Middle frontal gyrus (tissue), 1 donor: ENCODE data around the gene PRRT3.

ENCODE experiments used
- DNase-seq: peaks from one replicate; pipeline ENCODE4 v3.0.0-alpha.2; 2015; ENCODE audit warnings: low spot score; ENCODE audit errors: extremely low spot score

PRRT3 gene

DNA sequence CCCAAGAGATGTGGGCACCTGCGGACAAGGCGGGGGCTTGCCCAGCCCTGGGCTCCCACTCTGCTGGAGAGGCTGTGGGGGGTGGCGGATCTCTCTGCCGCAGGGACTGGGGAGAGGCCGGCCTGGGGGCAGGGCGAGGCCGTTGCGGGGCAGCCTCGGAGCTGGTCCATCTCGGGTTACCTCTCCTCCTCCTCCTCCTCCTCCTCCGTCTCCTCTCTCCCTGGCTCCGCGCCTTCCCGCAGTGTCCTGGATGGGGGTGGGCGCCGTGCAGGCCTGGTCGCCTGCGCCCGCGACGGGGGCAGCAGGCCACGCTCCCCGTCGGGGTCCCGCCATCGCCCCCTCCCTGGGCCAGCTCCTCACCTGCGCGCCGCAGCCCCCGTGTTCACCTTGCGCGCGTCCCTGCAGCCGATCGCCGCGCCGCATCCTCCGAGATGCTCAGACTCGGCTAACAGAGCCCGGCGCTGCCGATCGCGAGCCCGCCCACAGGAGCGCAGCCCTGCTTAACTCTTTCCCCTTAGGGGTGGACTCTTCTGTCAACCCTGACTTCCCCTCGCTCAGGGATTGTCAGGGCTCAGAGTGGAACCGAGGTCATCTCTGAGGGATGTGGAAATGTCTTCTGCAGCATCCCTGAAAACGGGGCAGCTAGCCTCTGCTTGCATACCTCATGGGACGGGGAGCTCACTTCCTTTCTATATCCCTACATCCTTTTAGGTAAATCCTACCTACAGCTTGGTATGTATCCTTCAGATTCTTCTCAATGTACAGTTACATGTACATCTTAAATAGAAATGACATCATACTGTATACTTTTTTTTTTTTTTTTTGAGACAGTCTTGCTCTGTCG is at the start of gene PRRT3:
PRRT3 (minus strand) TSS at position 447 of the 844 bp plus-strand sequence. CDS start 2,293 bp downstream, outside the sequence.
- DNase-seq, result no peak

DNA sequence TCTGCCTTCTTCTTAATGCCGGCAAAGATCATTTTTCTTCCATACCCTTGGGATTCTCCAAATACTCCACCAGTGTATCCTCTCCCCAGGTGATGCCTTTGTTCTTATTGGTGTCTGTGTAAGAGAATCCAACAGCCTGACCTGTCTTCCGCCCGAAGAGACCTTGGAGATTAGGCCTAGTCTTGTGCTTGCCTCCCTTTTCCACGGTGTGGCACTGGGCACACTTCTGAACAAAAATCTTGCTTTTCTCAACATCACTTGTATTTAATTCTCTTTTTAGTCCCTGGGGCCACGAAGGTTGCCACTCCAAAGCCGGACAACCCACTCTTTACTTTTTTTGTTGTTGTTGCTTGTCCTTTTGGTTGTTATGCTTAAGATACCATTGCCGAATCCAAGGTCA is 48.5 kb upstream of the PRRT3 start:
- DNase-seq, result no peak

DNA sequence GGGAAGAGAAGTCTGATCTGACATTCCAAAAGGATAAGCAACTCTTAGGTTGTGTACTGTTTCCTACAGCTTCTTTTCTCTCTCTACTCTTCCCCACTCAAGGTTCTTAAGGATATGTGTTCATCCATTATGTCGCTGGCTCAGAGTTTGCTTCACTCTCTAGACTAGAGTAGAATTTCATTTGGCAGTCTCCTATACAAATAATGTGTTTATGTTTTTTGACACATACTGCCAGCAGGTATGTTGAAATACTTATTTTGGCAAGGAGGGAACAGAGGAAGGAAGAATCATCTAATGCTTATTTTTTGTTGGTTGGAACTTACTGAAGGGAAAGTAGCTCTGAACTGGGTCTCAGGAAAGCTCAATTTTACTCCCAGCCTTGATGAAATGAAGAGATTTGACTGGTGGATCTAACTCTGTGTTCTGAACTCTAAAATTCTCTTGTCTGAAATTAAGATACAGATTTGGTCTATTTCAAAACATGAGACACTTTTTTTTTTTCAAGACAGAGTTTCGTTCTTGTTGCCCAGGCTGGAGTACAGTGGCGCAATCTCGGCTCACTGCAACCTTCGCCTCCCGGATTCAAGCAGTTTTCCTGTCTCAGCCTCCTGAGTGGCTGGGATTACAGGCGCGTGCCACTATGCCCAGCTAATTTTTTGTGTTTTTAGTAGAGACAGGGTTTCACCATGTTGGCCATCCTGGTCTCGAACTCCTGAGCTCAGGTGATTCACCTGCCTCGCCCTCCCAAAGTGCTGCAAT is 42.1 kb upstream of the PRRT3 start:
- no peak for DNase-seq

DNA sequence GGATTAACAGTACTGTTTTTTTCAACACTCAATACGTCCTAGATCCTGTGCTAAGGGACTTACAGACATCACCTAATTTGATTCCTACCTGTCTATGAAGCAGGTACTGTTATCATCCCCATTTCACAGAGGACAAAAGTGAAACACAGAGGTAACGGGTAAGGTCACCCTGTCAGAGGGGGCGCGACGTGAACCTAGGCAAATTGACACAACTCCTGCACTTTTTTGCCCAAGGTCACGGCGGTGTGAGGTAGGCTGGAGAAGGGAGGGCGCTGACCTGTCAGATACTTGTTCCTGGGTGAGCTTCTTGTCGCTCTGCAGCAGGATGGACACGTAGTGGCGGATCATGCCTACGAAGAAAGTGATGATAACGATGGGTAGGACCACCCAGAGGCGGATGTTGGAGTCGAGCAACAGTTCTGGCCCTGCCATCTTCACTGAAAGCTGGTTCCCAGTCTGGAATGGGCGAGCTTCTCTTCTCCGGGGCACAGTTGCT is 34.1 kb upstream of the PRRT3 start:
- no peak for DNase-seq

DNA sequence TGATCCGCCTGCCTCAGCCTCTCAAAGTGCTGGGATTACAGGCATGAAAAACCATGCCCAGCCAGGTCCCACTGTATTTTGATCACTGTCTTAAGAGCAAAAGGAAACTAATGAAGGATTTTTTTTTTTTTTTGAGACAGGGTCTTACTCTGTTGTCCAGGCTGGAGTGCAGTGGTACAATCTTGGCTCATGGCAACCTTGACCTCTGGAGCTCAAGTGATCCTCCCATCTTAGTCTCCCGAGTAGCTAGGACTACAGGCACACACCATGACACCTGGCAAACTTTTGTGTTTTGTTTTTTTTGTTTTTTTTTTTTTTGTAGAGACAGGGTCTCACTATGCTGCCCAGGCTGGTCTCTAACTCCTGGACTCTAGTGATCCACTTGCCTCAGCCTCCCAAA is 28.0 kb upstream of the PRRT3 start:
- DNase-seq, result no peak

DNA sequence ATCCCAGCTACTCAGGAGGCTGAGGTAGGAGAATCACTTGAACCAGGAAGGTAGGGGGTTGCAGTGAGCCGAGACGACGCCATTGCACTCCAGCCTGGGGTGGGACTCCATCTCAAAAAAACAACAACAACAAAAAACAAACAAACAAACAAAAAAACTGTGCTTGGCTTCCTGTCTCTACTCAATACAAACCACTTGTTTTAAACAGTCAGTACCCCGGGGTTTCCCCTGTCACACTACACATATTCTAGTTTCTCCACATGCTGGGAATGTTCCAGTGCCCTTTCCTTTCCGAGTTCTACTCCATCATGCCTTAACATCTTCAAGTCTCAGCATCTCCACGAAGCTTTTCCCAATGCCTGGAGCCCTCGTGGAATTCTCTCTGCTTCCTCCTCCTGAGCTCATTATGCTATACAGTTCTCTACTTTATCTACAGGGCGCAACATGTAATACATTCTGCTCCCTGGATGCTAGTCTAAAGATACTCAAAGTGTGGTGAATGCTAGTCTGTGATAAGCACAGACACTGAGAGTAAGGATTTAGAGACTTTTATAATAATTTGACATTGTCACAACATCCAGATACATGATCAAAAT is 26.6 kb upstream of the PRRT3 start:
- DNase-seq, result no peak

DNA sequence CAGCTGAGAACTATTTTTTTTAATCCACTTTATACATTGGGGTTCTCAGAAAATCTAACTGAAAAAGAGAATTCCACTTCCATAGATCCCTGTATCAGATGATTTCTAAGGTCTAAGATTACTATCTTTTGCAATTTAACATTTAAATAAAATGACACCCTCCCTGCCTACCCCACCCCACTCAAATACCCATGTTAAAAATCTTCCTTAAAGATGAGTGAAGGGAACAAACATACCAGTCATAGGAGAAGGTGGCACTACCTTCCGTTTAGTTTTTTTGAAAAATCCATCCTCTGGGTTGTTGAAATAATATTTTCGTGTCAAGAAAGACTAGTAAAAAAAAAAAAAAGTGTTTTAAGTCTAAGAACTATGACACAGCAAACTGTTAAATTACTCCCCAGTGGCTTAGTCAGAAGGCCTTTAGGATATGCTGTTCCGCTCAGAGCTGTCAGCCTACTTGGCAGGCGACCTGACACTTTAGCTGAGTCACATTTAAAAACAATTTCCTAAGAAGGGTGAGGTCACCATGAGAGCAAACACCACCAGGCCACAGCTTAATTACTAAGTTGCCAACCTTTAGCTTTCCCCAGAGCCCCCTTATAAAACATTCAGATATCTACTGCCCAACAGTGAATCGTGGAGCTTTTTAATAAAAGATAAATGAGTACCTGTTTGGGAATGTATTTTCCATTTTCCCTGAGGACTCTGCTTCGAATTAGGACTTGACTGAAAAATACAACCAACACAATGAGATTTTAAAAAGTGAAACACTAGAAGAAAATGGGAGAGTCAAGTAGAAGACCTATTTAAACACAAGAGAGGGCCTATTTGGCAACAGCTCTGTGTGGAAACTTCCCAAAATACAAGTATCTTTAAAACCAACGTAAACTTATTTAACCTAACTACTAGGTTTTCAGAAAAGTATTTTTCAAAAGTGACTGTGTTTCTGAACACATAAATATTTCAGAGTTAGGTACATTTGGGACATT is 24.8 kb upstream of the PRRT3 start:
- DNase-seq, result no peak

DNA sequence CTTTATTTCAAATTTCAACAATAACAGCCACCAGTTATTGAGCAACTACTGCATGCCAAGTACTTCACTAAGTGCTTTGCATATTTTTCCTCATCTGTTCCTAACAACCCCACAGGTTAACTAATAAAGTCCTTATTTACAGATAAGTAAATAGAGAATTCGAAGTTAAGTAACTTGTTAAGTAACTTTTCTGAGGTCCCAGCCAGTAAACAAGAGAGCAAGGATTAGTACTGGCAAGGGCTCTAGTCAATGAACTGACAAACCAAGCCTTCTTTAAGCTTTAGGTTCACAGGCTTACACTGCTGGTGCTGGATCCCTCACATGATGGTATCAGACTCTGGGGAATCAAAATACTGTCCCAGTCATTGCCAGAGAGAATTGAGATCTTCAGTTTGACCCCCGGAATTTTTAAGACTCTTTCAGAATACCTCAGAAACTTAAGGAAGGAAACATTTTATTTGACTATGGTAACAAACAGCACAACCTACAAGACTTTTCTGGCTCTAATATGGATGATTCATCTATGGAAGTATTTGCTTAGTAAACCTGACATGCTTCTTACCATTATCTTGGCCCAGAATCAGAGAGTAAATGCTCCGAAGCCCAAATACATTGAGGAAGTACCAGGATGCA is 17.9 kb upstream of the PRRT3 start:
- DNase-seq, result no peak

DNA sequence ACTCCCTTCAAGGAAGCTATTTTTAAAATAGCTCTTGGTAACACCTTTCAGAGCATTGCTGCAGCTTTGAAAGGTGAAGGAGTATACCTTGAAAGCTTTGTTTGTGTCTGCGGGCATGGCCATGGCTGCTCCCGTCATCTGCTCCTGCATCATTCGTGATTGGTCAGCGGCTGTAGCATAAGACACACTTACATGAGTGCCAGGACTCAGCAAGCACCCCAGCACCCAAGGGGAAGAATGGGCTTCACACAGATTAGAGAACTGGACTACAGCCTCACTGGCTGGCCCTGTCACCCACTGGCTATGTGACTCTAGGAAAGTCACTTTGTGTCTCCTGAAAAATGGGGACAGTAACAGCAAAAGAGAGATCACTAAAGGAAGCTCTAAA is 17.4 kb upstream of the PRRT3 start:
- DNase-seq, result no peak

DNA sequence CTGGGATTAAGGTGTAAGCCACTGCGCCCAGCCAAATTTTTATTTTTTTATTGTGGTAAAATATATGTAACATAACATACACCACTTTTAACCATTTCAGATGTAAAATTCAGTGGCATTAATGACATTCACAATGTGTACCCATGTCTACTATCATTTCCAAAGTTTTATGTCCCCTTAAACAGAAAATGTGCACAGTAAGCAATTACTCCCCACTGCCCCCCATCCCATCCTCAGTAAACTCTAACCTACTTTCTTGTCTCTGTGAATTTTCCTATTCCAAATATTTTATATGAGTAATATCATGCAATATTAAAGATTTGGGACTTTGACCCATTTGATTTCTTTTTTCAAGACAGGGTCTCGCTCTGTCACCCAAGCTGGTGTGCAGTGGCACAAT is 14.6 kb upstream of the PRRT3 start:
- no peak for DNase-seq

DNA sequence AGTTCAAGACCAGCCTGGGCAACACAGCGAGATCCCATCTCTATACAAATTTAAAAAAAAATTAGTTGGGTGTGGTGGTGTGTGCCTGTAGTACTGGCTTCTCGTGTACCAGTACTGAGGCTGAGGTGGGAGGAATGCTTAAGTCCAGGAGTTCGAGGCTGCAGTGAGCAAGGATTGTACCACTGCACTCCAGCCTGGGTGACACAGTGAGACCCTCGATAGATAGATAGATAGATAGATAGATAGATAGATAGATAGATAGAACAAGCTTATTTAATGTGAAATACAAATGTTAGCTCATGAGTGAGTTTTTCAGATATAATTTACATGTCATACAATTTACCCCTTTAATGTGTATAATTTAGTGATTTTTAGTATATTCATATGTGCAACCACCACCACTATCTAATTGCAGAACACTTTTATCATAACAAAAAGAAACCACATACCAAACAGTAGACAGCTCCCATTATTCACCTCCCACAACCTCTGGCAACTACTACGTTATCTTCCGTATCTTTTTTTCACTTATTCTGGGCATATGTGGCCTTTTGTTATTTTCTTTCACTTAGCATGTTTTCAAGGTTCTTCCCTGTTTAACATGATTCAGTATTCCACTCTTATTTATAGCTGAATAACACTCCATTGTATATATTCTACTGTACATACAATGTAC is 13.1 kb upstream of the PRRT3 start:
- no peak for DNase-seq

DNA sequence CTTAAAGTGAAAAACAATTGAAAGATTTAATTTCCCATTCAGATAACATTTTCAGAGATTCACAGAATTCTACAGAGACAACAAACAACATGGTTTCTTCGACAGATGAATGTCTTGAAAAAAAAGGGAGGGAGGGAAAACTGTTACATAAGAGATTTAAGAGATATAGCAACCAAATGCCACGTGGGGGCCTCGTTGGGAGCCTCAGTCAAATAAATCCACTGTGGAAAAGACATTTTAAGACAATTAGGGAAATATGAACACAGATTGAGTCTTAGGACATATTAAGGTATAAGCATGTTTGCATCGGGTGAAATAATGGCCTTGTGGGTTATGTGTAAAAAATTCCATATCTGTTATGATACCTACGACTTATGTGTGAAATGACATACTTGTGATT is 5.0 kb upstream of the PRRT3 start:
- no peak for DNase-seq

DNA sequence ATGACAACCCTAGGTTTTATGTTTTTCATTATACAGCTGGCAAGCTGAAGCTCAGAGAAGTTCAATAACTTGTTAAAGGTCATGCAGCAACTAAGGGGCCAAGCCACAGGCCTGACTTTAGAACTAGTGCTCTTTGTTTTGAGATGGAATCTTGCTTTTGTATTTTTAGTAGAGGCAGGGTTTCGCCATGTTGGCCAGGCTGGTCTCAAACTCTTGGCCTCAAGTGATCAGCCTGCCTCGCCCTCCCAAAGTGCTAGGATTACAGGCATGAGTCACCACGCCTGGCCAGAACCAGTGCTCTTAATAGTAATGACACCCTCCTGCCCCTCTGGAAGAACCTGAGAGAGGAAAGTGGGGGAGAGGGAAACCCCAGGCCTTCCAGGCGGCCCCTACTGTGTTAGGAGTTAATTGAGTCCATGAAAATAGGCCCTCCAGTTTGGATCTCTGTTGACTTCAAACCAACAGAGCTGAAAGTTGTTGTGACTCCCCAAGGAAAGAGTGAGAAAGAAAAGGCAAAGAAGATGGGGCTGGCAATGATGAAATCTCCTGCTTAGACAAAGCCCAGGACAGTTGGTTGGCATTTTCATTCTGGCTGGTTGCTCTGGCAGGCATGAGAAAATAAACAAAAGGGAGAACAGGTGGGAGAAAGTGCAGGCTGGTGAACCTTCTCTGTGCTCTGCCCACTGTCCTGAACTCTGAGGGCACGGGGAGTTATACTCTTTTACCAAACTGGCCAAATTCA is 3.6 kb upstream of the PRRT3 start:
- DNase-seq, result no peak

DNA sequence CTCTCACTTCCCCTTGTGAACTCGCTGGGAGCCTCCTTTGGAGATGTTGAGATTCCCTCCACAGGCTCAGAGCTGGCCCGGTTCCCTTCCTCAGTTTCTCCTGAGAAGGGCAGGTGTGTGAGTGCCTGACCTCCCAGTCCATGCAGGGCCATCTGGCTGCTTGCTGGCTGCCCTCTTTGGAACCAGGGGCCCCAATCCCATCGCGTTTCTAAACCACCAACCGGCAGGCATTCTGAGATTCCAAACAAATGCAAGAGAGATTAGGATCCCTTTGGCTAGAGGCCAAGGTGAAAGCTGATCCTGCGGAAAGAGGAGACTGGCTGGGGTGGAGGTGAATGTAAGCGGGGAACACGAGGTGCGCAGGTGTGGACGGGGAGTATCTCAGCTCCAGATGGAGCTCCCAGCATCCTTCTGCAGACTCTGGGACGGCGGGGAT is 2.9 kb upstream of the PRRT3 start:
- no peak for DNase-seq

DNA sequence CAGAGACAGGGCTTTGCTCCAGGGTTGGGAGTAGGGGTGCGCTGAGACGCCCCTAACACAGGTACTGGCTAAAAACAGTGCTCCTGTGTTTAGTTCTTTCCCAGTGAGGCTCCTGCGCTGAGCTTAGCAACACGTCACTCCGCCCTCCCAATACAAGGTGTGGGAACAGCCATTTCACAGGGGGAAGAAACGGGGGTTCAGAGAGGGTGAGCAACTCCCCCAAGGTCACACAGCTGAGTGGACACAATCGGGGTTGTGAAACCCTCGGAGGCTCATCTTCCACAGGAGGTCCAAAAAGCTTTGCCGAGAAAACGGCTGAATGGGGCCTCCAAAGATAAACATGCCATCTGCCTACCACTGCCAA is 628 bp downstream of the PRRT3 start:
- DNase-seq, result no peak

DNA sequence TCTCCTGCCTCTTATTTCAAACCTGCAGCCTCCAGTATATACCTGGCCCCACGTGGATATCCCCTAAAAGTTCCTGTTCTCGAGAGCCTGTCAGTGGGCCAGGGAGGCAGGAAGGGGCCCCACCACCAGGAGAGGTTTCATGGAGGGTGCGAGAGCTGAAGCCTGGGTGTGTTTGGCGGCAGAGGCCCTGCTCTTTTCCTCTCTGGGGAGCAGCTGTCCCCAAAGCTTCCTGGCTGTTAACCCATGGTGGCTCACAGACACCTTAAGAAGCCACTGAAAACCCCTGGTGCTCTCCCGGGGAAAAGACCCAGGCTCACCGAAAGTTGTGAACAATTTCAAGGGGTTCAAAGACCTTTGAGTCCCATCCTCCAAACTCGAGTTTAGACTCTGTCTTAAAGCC is 1.1 kb downstream of the PRRT3 start:
- DNase-seq, result no peak

DNA sequence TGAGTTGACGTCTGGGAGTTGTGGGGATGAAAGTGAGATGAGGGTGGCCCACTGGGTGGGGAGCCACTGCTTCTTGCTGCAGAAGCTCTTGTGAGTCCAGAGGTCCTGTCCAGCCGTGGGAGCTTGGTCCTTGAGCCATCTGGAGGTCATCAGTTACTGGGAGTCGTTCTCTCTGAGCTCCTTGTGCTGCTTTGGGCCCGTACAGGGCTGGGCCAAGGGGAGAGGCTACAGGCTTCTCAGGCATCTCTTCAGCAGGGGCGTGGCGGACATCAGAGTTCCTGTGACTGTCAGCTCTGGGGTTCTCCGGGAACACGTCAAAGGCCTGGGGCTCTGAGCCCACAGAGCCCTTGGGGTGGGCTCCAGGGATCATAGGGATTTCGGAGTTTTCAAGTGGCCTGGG is 2.6 kb downstream of the PRRT3 start:
- no peak for DNase-seq

DNA sequence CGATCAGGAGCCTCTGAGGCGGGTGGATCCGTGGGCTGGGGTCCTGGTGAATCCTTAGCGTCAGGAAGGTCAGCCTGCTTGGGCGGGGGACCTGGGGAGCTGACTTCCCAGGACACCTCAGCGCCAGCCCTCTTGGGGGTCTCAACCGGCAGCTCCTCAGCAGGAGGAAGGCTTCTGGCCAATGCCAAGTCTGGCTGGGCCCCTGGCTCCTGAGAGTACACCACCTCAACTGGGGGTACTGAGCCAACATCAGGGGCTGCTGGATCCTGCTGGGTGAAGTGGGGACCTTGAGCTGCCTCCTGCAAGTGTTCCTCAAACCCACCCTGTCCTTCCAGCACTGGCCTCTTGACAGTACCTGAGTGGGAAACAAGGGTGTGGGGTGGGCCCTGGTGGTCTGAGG is 3.1 kb downstream of the PRRT3 start:
- no peak for DNase-seq

DNA sequence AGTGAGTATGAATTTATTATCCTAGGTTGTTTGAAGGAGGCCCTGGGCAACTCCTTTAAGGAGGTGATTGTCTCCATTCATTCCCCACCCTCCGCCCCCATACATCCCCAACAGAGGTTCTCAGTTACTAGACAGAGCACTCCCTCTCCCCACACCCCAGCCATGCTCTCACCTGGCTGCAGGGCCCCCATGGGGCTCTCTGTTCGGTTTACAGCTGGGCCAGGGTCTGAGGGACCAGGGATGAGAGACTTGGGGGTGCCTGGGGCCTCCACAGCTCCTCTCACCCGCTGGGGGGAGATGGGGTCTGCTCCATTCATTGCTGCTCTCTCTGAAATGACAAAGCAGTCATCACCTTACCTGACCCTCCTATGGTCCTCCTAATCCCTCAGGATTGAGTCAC is 3.6 kb downstream of the PRRT3 start:
- no peak for DNase-seq
